ENCODE measurements around the gene TMEM233.

TMEM233 gene

DNA sequence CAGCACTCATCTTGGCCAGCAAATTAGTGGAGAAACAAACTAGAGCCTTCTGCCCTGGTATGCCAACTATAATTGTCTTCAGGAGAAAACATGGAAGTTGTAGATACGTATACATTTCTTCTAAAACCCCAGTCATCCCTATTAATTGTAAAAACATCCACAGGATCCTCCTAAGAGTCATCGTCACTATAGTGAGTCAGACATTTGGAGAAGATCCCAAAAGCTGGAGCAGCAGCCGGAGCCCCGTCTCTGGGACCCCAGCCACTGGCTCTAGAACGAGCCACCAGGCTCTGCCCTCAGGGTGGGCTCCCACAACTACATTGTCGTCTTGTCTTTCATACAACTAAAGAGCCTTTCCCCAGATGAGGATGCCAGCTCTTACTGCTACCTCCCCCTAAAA is 89.8 kb downstream of the TMEM233 start:
- no peak for DNase-seq

DNA sequence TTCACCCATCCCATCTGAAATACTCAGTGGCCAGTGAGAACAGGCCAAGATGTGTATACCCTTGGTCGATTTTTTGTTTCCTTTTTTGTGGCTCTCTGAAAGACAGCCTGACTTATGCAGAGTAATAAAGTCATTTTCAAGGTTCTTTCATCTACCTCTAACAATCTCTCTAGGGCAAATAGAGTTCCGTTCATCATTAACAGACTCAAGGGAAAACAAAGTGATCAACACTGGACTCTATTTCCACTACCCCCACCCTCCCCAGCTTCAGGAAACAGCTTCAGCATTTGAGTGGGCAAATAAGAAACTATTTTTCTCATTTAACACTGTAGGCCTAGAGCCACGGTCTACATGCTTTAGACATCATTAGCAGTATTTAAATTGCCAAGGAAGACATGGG is 90.2 kb downstream of the TMEM233 start:
- DNase-seq = no peak

DNA sequence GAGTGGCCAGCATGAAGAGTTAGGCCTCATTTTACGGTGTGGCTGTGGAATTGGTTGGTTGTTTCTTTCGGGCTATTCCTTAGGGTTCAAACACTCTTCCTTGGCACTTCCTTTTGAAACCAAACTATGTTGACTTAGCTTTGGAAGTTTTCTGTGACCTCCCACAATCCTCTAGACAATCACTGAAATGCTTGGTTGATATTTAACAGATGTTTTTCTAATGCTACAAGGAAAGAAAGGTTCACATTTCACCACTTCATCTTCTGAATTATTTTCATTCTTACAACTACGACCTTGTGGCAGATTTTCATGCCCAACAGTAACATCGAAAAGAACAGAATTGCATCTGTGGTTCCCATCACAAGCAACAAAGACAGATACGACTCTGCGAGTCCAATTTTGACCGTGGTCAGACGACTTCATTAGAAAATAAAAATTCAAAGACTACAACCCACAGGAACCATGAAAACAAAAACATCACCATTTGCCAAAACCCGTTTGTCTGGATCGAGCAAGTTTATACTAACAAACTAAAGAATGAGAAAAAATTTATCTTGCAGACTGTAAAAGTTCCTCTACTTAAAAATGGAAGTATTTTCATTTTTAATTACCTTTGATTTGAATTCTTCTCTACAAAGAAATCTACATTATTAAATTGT is 91.3 kb downstream of the TMEM233 start:
- no peak for DNase-seq

DNA sequence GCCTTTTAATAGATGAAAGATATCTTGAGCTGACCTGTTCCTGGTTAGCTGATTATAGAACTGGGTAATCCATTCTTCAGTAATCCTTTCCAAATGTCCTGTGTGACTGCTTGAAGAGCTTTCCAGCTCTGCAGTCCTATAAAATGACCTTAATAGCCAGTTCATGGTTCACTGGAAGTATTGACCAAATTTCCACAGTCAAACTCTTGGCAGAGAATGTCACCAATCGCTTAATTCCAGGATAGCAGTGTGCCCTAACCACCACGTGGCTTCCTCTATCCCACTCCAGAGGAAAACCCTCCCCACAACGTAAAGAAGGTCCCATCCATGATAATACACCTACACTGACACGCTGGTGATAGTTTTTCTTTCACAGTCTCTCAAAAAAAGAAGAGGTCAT is 91.8 kb downstream of the TMEM233 start:
- no peak for DNase-seq

DNA sequence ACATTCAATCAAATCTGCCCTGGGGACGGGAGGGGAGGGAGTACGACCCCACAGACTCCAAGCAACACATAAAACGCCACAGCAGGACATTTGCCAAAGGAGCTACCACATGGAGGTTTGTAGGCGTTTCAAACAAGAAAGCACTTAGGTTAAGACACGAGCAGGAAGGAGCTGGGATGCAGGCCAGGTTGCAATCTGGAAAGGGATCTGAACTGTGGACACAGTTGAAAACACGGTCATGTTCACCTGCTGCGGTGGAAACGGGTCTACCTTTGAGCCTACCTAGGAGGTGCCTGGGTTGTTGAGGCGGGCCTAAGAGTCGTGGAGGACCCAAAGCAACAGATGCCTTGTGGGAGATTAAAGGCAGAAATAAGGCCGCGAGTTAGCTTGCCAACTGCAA is 92.8 kb downstream of the TMEM233 start:
- no peak for DNase-seq

DNA sequence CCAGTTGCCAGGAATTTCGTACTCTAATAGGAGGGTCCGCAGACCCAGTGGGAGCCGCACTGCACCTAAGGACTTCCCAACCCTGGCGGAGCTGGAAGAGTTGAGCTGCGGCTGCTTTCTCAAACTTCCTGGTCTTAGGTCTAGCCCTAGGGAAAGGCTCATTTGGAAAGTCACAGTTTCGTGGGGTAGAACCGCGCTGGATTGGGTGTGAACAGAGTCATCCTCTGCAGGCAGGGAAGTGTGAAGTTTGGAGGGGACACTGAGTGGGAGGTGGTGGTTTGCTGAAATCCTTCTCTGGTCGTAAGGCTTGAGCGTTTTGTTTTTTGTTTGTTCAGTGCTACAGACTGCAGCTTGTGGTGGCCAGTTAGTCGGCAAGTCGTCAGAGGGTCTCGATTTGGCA is 93.2 kb downstream of the TMEM233 start:
- DNase-seq = no peak

DNA sequence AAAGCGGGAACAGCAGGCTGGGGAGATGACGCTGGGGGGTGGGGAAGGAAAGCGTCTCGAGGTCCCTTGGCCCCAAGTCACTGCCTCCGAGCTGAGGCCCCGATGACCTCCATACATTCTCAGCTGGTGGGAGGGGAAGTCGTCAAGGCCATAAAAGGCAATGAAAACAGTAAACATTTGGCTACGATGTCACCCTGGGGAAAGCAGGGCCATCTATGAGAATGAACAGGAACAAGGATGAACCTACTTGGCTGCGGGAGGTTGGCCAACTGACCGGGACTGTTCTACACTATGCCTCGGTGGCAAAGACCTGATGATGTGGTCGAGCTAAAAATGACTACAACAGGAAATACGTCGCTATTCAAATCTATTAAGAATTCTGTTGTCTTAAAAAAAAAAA is 93.8 kb downstream of the TMEM233 start:
- no peak for DNase-seq

DNA sequence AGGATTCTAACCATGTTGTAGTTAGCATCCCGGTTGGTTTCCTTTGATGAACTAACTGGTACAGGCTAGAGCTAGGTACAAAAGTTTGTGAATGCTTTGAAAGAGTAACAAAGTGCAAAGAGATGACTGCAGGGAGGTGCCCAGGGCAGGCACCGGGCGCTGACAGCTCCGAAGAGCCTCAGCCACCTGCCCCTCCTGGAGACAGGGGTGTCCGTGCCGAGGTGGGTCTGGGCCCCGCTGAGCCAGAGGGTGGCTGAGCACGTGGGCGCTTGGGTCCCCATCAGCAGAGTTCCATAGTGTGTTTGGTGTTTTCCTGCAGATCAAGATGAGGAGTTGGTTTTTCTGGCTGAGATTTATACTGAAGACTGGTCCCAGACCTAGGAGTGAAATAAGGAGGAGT is 94.3 kb downstream of the TMEM233 start:
- DNase-seq = no peak

DNA sequence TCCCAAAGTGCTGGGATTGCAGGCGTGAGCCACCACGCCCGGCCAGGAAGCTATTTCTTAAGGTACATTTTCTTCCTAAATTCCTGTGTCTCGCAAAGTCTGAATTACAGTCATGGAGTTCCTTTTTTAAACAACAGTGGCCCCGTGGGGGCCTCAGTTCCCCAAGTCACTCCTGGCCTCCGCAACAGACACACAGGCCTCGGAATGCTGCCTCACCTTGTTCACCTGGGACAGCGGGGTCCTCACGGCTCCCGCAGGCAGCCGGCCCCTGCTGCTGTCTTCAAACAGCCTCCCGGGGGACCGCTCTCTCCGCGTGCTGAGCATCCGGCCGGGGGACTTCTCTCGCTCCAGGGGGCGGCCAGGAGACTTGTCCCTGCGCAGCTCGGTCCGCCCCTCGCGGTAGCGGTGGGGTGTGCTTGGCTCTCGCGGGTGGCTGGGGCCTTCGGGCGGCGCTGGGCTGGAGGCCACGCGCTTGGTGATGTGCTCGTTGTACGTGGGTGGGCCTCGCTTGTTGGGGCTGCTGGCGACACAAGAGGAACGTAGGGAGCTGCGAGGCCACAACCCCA is 96.4 kb downstream of the TMEM233 start:
- no peak for DNase-seq

DNA sequence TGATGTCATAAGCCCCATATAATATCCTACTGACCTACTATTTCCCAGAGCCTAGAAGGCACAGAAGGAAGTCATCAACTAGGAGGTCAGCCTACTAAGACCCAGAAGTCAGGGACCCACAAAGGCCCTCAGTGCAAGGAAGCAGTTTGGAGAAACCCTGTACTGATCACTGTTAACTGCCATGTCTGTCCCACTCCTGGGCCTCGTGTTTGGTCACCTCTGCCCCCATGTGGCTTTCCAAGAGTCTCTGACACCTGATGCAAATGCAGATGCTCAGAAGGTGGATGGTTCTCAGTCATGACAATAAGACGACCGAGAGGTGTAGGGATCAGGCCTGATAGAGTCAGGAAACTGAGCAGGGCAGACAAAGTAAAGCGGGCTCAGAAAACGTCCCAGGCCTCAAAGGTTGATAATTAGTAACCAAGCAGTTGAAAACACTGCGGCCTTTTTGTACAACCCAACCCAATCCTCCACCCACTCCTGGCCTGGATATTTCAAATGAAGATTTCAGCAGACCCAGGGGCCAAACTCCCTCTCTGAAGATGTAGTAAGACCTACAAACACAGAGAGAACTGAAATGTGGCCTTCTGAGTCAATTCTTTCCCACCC is 97.7 kb downstream of the TMEM233 start:
- no peak for DNase-seq

DNA sequence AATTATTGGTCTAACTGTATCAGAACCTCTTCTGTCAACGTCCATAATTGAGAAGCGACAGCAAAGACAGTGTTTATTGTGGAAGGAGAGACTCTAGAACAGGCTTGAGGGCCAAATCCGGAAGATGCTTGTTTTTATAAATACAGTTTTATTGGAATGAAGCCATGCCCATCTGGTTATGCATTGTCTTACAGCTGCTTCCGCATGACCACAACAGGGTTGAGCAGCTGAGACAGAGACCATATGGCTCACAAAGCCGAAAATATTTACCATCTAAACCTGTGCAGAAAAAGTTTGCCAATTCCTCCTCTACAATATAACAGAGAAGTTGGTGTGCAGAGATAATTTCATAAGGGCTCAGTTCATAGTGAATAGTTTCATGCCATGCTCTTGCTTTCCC is 98.8 kb downstream of the TMEM233 start:
- DNase-seq = no peak

Data from CD4-positive, alpha-beta T cell treated with Interleukin-4 for 1 hour (primary cell).